LNCAP (cell line): Measurements from ENCODE around the gene KCNMA1.

Experiments used
- TF ChIP-seq, protein P1 (sequence below): fragments of 450-650 bp; IDR thresholded peaks from 2 replicates; pipeline ENCODE4 v1.5.1; 2017; ENCODE audit warnings: mild to moderate bottlenecking

The KCNMA1 gene

DNA sequence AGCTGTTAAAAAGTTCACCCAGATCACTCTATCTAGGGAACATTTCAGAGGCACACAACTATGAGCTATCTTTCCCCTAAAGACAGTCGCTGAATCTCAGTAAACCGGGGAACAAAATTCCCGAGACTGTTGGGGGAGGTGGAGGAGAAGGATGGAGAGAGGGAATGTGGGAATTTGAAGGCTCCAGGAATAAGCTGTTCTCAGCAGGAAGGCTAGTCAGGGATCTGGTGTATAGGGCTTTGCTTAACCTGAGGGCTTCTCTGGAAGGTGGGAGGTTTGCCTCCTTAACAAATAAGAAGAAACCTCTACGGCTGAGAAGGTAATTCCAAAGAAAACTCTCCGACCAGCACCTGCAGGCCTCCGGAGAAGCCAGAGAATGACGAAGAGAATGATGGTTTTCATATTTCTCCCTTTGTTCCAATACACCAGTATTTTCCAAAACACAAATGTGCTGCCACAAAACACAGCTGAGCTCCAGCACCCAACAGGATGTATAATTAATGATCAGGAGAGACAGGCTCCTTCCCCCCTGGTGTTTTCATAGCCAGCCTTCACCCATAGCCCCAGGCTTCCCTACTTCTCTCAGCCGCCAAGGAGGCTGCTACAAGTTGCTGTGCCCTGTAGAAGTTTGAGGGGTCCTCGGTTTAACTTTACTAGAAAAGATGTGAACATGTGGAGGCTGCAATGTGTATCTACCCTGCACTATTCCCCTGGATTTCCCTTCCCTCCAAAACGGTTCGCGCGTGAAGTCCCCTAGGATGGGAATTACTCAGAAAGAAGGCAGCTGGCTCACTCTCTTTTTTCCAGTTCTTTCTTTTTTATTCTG, 2.0 kb downstream of the KCNMA1 start:
- TF ChIP-seq, protein P1, sequence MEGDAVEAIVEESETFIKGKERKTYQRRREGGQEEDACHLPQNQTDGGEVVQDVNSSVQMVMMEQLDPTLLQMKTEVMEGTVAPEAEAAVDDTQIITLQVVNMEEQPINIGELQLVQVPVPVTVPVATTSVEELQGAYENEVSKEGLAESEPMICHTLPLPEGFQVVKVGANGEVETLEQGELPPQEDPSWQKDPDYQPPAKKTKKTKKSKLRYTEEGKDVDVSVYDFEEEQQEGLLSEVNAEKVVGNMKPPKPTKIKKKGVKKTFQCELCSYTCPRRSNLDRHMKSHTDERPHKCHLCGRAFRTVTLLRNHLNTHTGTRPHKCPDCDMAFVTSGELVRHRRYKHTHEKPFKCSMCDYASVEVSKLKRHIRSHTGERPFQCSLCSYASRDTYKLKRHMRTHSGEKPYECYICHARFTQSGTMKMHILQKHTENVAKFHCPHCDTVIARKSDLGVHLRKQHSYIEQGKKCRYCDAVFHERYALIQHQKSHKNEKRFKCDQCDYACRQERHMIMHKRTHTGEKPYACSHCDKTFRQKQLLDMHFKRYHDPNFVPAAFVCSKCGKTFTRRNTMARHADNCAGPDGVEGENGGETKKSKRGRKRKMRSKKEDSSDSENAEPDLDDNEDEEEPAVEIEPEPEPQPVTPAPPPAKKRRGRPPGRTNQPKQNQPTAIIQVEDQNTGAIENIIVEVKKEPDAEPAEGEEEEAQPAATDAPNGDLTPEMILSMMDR = no peak

DNA sequence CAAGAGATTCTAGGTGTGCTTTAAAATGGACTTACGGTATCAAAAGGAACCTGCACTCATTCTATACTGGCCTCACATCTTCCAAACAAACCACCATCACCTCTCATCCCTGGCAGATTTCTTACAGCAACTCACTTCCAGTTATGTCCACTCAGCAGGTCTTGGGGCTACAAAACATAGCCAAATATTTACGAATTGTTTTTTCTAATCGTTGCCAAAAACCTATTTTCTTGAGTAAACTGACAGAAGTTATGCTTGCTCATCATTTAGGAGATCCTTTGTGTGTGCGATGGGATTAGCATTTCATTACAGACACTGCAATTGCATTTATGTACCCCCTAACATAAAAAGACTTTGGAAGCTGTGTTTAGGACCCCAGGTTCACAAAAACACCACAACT, 2.7 kb downstream of the KCNMA1 start:
- TF ChIP-seq, protein P1 = no peak

DNA sequence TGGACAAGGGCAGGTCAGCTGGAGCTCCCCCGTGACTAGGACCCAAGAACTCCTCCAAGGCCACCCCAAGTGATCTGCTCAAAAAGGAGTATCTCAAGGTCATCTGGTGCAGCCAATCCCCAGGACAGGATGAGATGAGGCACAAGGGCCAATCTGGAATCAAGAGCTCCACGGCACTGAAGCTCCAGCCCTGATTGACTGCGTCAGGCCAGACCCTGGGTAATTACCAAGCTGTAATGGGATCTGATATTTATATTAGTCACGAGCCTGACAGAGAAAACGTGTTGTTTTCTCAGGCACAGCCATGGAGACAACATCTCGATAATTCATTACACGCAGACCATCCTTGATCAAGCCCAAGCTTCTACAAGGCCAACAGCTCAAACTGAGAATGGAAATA, 4.2 kb downstream of the KCNMA1 start:
- TF ChIP-seq, protein P1 = no peak

DNA sequence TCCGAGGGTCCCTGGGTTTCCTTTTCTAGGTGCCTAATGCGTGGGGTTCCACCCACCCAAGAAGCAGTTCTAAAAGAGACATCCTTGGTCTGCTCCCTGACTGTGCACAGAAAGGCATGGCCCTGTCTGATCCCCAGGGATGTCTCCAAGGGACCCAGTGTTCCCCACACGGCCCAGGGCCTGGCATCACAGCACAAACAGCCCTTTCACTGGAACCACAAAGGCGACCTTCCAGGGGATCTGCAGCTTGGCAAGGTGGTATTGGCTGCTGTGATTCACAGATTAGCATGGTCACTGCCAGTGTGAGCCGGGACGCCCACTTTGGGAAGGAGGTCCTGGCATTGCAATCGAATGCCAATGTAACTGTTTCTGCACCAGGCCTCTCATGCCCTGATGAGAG, 6.4 kb downstream of the KCNMA1 start:
- TF ChIP-seq, protein P1 = no peak

DNA sequence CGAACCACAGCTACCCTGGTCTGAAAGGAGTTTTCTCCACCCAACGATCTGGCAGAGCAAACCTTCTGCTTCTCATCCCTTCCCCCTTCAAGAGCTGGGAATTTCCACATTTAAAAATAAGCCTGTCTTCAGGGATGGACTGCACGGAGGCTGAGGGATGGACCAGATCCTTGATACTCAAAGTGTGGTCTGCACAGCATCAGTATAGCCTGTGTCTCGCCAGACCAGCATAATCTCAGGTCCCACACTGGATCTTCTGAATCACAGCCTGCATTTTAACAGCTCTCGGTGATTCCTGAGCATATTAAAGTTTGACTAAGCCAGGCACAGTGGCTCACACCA, 7.1 kb downstream of the KCNMA1 start:
- TF ChIP-seq, protein P1 = no peak

DNA sequence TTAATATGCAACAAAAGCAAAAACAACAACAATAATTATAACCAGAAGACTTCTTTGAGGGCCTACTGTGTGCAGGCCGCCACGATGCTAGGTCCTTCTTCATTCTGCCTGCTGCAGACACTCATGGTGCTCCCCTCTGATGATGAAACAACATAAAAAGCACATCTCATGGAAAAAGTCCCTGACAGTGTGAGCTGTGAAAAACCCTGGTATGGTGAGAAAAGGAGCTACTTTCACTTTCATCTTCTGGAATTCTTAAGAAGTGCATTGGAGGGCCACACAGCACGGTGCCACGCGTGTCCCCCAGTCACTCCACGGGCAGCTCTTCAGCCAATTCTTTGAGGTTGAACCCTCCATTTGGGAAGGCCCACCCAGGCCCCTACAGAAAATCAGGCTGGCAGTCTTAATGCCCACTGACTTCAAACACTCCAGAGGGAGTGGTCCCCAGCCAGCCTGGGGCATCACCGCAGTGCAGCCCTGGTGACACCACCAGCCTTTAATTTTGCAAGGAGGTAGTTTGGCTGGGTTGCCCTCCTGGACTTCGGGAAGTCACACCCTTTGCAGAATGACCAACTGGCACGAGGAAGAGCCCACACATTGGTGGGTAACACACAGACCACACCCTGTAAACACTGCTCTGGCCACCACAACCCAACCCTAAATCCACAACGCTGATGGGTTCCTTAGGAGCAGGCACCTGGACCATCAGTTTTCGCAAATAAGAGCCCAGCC, 7.7 kb downstream of the KCNMA1 start:
- TF ChIP-seq, protein P1 = no peak

DNA sequence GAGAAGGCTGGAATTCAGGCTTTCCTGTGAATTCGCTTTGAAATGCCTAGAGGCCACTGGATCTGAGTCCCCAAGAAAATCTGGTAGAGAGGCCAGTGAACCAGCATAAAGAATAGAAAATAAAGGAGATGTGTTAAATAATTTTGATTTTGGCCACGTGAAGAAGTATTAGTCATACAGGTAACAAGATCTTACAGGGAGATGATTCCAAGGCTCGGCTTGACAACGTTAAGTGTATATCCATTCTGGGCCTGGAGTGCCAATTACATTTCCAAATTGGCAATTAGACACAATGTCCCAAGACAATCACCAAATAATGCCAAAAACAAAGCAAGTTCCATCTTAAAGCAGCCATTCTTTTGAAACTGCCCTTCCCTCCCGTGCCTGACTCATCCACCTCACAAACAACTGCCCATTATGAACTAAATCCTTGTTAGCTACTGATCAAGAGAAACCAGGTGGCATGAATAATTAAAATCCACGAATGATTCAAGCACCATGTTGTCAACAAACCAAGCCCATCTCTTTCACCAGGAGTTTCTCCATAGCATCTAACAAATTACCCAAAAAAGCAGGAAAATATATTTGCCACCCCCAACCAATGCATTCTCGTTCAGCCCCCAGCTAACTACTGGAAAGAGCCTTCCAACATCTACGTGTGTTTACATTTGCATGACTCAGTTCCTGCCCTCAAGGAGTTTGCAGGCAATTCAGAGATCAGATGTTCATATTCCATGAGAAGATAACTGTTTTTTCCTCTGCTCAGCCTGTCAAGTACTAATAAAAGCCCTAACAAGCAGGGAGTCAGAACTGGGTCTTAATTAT, 8.5 kb downstream of the KCNMA1 start:
- TF ChIP-seq, protein P1 = no peak
